GM12873 (cell line): ENCODE measurements around the gene FBXW7.

Experiments
- CTCF ChIP-seq: IDR thresholded peaks from 2 replicates; pipeline ENCODE4 v1.5.1; 2012; ENCODE audit warnings: low read depth, mild to moderate bottlenecking, moderate library complexity, low read length, control low read depth; ENCODE audit not compliant: insufficient read depth; ENCODE audit errors: missing control alignments

The FBXW7 gene

DNA sequence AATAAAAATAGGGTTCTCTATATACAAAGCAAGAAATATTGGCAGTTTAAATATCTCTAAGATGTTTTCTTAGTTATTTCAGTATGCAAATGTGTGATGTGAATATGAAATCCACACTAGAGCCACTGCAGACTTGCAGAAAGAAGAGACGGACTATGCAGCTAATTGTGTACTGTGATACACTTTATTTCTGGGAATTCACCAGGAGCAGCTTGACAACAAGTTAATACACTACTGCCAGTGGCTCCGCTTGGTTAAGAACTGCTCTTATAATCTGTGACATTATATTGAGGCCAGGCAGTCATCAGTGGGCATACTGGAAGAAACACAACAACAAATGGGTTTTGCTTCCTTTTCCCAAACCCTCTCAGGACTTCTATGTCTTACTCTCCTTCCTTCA lies 172.0 kb downstream of the FBXW7 start:
- no peak for TF ChIP-seq CTCF

DNA sequence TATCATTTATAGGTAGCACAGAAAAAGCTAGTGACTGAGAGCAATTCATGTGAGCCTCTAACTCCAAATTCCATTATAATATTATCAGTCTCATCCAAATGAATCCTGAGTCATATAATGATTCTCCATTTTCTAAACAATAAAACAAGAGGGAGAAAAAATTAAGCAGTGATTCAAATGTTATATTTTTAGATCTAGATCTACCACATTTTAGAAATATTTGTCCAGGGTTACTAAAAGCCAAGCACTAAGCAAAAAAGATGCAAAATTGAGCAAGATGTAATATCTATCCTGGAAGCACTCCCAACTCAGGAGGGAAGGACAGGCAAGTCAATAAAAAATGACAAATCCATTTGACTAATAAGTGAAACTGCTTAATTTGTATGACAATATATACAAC lies 172.8 kb downstream of the FBXW7 start:
- TF ChIP-seq CTCF, result no peak

- TF ChIP-seq CTCF, result no peak
Measured at GRCh38 chr4:152360045-152360410, 175.9 kb downstream of the FBXW7 start.

DNA sequence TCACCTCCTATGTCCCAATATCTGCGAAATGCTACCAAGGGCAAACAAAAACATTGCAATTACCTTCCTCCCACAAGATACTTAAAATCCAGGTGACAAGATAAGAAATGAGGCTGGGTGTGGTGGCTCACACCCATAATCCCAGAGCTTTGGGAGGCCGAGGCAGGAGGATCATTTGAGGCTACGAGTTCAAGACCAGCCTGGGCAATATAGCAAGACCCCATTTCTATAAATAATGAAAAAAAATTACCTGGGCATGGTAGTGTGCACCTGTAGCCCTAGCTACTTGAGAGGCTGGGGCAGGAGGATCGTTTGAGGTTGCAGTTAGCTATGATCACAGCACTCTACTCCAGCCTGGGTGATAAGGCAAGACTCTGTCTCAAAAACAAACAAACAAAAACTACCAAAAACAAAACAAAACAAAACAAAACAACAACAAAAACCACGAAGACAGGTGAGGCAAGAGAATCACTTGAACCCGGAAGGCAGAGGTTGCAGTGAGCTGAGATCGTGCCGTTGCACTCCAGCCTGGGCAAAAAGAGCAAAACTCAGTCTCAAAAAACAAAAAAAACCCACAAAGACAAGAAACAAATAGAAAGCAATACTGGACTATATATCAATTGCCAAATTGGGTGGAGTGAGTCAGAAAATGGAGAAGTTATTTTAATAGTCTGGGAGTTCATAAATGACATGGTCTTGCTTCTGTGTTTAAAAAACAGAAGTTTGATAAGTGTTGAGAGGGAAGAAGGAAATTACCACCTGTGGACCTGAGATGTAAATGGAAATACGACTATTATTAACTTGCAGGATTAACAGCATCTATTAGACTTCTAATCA lies 176.5 kb downstream of the FBXW7 start:
- TF ChIP-seq CTCF, result no peak

DNA sequence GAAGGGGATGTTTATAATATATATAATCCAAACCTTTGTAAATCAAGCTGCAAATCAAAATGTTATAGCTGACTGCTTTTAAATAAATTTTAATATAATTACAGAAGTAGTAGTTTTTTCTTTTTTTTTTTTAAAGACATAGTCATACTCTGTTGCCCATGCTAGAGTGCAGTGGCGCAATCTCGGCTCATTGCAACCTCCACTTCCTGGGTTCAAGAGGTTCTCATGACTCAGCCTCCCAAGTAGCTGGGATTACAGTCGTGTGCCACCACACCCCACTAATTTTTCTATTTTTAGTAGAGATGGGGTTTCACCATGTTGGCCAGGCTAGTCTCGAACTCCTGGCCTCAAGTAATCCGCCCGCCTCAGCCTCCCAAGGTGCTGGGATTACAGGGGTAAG lies 178.7 kb downstream of the FBXW7 start:
- TF ChIP-seq CTCF, result no peak

GRCh38 chr4:152356428-152357034 lies 179.4 kb downstream of the FBXW7 start:
- TF ChIP-seq CTCF, result no peak

- no peak for TF ChIP-seq CTCF
Measured at GRCh38 chr4:152352622-152353116, 183.2 kb downstream of the FBXW7 start.
